Parathyroid adenoma (tissue), 2 donors: ENCODE results near the gene SLC22A6.

Source experiments
- H2AFZ ChIP-seq: fragments of 300-600 bp; sonication (generic); one replicate; pipeline ENCODE4 v1.7.0; 2017; ENCODE audit warnings: antibody characterized with exemption, mild to moderate bottlenecking
- H3K27ac ChIP-seq: fragments of 300-600 bp; sonication (generic); one replicate; pipeline ENCODE4 v1.7.0; 2017
- H3K27me3 ChIP-seq: fragments of 300-600 bp; sonication (generic); one replicate; pipeline ENCODE4 v1.7.0; 2017; ENCODE audit warnings: low read length; ENCODE audit not compliant: control insufficient read depth, insufficient read depth
- H3K36me3 ChIP-seq: fragments of 300-600 bp; sonication (generic); one replicate; pipeline ENCODE4 v1.7.0; 2017; ENCODE audit warnings: low read length; ENCODE audit not compliant: control insufficient read depth, insufficient read depth
- H3K4me1 ChIP-seq: fragments of 300-600 bp; sonication (generic); one replicate; pipeline ENCODE4 v1.7.0; 2017; ENCODE audit warnings: control low read depth
- H3K4me2 ChIP-seq: fragments of 300-600 bp; sonication (generic); one replicate; pipeline ENCODE4 v1.7.0; 2017; ENCODE audit warnings: low read length
- H3K4me3 ChIP-seq: fragments of 300-600 bp; sonication (generic); one replicate; pipeline ENCODE4 v1.7.0; 2017; ENCODE audit warnings: low read depth, low read length
- H3K79me2 ChIP-seq: fragments of 300-600 bp; sonication (generic); one replicate; pipeline ENCODE4 v1.7.0; 2017; ENCODE audit warnings: control low read depth
- H3K9ac ChIP-seq: fragments of 300-600 bp; sonication (generic); one replicate; pipeline ENCODE4 v1.7.0; 2017; ENCODE audit warnings: mild to moderate bottlenecking
- H3K9me3 ChIP-seq: fragments of 300-600 bp; sonication (generic); one replicate; pipeline ENCODE4 v1.7.0; 2017; ENCODE audit warnings: low read length; ENCODE audit not compliant: control insufficient read depth
- TF ChIP-seq, protein P1 (sequence below): fragments of 300-600 bp; sonication (generic); IDR thresholded peaks from one replicate; pipeline ENCODE4 v1.7.0; 2017; ENCODE audit warnings: antibody characterized with exemption, mild to moderate bottlenecking
- donor health status: primary hyperparathyroidism.

The SLC22A6 gene

DNA sequence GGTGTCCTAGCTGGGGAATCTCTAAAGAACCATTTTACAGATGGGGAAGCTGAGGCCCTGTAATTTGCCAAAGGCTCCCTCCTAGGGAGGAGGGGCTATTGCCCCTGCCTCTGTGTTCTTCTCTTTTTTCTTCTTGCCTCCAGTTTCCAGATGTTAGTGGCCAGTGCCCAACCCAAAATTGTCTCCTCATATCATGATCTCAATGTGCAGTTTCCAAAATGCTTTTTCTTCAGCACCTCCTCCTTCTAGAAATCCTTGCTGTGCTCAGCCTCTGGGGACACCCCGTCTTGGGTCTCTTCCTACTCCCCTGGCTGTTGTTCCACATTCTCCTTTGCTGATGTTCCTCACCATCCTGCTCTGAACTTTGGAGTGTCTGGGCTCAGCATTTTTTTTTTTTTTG, 54.1 kb downstream of the SLC22A6 start:
- no peaks in the 10 kb centered on the region for H3K9me3 ChIP-seq
- H3K9ac ChIP-seq, result no peak overlapping the region
- no peaks in the 10 kb centered on the region for H3K4me1 ChIP-seq
- no peak overlapping the region for H3K27ac ChIP-seq
- no peak overlapping the region for H3K4me2 ChIP-seq
- H3K4me3 ChIP-seq, result no peak overlapping the region
- H2AFZ ChIP-seq, result no peak overlapping the region
- H3K79me2 ChIP-seq, result no peaks in the 10 kb centered on the region
- no peaks in the 10 kb centered on the region for H3K27me3 ChIP-seq
- TF ChIP-seq, protein P1, sequence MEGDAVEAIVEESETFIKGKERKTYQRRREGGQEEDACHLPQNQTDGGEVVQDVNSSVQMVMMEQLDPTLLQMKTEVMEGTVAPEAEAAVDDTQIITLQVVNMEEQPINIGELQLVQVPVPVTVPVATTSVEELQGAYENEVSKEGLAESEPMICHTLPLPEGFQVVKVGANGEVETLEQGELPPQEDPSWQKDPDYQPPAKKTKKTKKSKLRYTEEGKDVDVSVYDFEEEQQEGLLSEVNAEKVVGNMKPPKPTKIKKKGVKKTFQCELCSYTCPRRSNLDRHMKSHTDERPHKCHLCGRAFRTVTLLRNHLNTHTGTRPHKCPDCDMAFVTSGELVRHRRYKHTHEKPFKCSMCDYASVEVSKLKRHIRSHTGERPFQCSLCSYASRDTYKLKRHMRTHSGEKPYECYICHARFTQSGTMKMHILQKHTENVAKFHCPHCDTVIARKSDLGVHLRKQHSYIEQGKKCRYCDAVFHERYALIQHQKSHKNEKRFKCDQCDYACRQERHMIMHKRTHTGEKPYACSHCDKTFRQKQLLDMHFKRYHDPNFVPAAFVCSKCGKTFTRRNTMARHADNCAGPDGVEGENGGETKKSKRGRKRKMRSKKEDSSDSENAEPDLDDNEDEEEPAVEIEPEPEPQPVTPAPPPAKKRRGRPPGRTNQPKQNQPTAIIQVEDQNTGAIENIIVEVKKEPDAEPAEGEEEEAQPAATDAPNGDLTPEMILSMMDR, result no peak
- no peaks in the 10 kb centered on the region for H3K36me3 ChIP-seq

DNA sequence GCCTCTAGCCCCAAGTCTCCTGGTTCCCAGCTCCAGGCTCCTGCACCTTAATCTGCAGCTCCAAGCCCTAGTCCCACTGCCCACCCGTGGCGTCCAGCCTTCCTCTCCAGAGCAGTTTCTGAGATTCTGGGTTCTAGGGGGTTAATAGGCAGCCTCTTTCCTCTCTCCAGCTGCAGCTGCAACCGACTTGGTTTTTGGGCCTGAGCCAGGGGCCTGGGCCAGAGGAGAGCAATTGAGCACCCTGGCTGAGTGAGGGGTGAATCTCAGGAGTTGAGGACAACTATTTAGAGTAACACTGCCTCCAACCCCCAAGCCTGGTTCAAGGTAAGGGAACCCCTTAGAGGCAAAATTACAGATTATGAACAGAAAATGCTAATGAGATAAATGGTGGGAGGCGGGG, 54.6 kb downstream of the SLC22A6 start:
- Histone ChIP-seq H3K27me3 (no peaks in the 10 kb centered on the region), H3K9me3 (no peaks in the 10 kb centered on the region), H3K9ac (no peak overlapping the region), H2AFZ (no peak overlapping the region), H3K4me3 (no peak overlapping the region), H3K4me2 (no peak overlapping the region), H3K27ac (no peak overlapping the region), H3K4me1 (no peaks in the 10 kb centered on the region), H3K36me3 (no peaks in the 10 kb centered on the region), H3K79me2 (no peaks in the 10 kb centered on the region)
- TF ChIP-seq, protein P1, result no peak

DNA sequence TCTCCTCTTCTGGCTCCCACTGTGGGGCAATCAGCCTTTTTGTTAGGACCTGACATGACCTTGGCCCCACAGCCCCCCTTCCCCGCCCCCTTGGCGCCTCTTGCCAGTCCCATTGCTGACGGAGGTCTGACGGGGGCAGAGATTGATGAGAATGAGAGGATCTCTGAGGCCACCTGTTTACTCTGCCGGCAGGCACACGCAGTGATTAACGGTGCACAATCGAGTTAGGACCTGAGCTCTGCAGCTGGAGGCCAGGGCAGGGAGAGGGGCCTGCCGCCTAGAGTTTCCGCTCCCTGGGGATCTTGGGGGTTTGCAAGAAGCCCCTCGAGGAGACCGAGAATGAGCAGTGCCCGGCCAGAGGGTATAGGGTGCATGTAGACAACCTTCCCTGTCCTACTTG, 56.8 kb downstream of the SLC22A6 start:
- Histone ChIP-seq H3K27ac (no peak overlapping the region), H3K36me3 (no peaks in the 10 kb centered on the region), H3K4me1 (no peaks in the 10 kb centered on the region), H3K4me3 (no peak overlapping the region), H3K79me2 (no peaks in the 10 kb centered on the region), H3K9ac (no peak overlapping the region), H3K9me3 (no peaks in the 10 kb centered on the region), H3K4me2 (no peak overlapping the region), H2AFZ (no peak overlapping the region), H3K27me3 (no peaks in the 10 kb centered on the region)
- TF ChIP-seq, protein P1, result no peak

DNA sequence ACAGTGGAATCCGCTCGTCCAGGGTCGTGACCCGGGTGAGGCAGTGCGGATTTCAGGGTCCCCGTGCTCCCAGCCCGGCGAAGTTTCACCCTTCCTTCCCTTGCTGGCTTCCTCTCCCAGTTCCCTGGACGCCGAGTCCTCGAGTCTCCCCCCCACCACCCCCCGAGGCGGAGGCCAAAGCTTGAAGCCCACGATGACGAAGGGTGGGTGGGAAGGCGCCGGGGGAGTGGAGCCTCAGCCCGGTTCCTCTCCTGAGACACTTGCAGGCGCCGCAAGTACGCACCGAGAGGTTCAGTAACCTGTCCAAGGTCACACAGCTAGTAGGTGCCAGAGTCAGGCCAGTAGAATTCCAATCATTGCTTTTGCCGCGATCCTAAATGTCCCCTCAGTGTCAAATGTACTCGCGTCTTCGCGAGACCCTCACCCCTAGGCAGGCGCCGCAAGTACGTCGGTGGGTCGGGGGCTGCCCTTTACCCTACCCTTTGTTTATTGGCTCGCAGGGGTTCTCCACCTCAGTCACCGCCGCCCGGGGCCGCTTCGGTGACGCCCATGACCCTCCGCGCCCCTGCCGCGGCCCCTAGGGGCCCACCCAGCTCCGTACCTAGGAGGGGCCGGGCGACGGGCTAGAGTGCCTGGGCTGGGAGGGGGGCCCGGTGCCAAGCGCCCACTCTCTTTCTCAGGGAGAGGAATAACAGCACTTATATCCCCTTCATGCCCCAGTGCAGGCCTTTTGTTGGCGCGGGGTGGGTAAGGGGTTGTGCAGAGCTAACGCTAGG, 57.9 kb downstream of the SLC22A6 start:
- Histone ChIP-seq H3K27me3 (no peaks in the 10 kb centered on the region), H3K27ac (no peak overlapping the region), H3K4me3 (no peak overlapping the region), H3K9me3 (no peaks in the 10 kb centered on the region), H3K9ac (no peak overlapping the region), H2AFZ (peak overlapping the region; percentile 76), H3K36me3 (no peaks in the 10 kb centered on the region), H3K4me1 (peaks cover 5% of the 10 kb centered on the region), H3K79me2 (no peaks in the 10 kb centered on the region), H3K4me2 (peak overlapping the region; percentile 62)
- TF ChIP-seq, protein P1, result no peak
